OCI-LY3 (cell line): ENCODE results near the gene NEDD4L.

Source experiments
- H2AFZ ChIP-seq: fragments of 200-600, 300-600 bp; shearing (Covaris generic); 2 replicates; pipeline ENCODE4 v1.6.0; 2014; ENCODE audit warnings: antibody characterized with exemption, low read depth, low read length
- H3K27ac ChIP-seq: fragments of 200-600, 300-600 bp; sonication (generic); 2 replicates; pipeline ENCODE4 v1.5.1; 2014; ENCODE audit warnings: mild to moderate bottlenecking, low read length, moderate library complexity, mixed read lengths
- H3K27me3 ChIP-seq: fragments of 200-600, 300-600 bp; sonication (generic); 2 replicates; pipeline ENCODE4 v1.6.1; 2014; ENCODE audit warnings: low read depth, low read length, mixed read lengths
- H3K36me3 ChIP-seq: fragments of 200-600, 300-600 bp; sonication (generic); replicated peaks from 2 replicates; pipeline ENCODE3; 2014; ENCODE audit warnings: low read depth, low read length, mixed read lengths
- H3K4me1 ChIP-seq: fragments of 300-600, 200-600 bp; sonication (generic); 2 replicates; pipeline ENCODE4 v1.6.1; 2014; ENCODE audit warnings: low read length, mixed read lengths
- H3K4me2 ChIP-seq: fragments of 200-600, 300-600 bp; sonication (generic); 2 replicates; pipeline ENCODE4 v1.6.1; 2014; ENCODE audit warnings: low read length, mixed read lengths
- H3K4me3 ChIP-seq: fragments of 300-600, 200-600 bp; sonication (generic); 2 replicates; pipeline ENCODE4 v1.5.1; 2014; ENCODE audit warnings: antibody characterized with exemption, mild to moderate bottlenecking, low read length, moderate library complexity
- H3K79me2 ChIP-seq: fragments of 300-600, 200-600 bp; shearing (Covaris generic); 2 replicates; pipeline ENCODE4 v1.6.1; 2014; ENCODE audit warnings: mild to moderate bottlenecking, low read length, mixed read lengths
- H3K9ac ChIP-seq: fragments of 300-600, 200-600 bp; shearing (Covaris generic); 2 replicates; pipeline ENCODE4 v1.6.0; 2014; ENCODE audit warnings: mild to moderate bottlenecking, low read length, moderate library complexity
- H3K9me3 ChIP-seq: fragments of 200-600, 300-600 bp; shearing (Covaris generic); 2 replicates; pipeline ENCODE4 v1.6.1; 2014; ENCODE audit warnings: low read length, mixed read lengths; ENCODE audit not compliant: insufficient read depth
- H4K20me1 ChIP-seq: fragments of 200-600, 300-600 bp; sonication (generic); 2 replicates; pipeline ENCODE4 v1.6.1; 2016; ENCODE audit warnings: low read length, mixed read lengths; ENCODE audit not compliant: insufficient read depth
- CTCF ChIP-seq: fragments of 200-600, 300-600 bp; sonication (generic); IDR thresholded peaks from 2 replicates; pipeline ENCODE4 v1.5.1; 2014; ENCODE audit warnings: antibody characterized with exemption, low read length, low read depth
- EZH2phosphoT487 ChIP-seq: fragments of 200-600 bp; shearing (Covaris generic); IDR thresholded peaks from 2 replicates; pipeline ENCODE4 v1.6.1; 2018; ENCODE audit warnings: antibody characterized with exemption, mixed run types, low read depth

NEDD4L gene

GRCh38 chr18:58438161-58438957 lies 394.3 kb downstream of the NEDD4L start:
- Histone ChIP-seq H3K4me3 (peak overlapping the region; percentile 10; the same call in 1 of the 2 replicates), H3K4me1 (peaks cover 7% of the 10 kb centered on the region), H3K27ac (no peak overlapping the region), H2AFZ (peak overlapping the region; percentile 62), H3K79me2 (no peaks in the 10 kb centered on the region), H3K36me3 (no peaks in the 10 kb centered on the region), H3K9ac (no peak overlapping the region), H3K9me3 (no peaks in the 10 kb centered on the region), H3K4me2 (peak overlapping the region; percentile 41), H4K20me1 (no peaks in the 10 kb centered on the region), H3K27me3 (peaks cover 5% of the 10 kb centered on the region; the same call in 1 of the 2 replicates)
- TF ChIP-seq CTCF (no peak), EZH2phosphoT487 (no peak)

GRCh38 chr18:58438958-58439300 lies 394.9 kb downstream of the NEDD4L start:
- H3K79me2 ChIP-seq = no peaks in the 10 kb centered on the region
- H2AFZ ChIP-seq = peak overlapping the region; percentile 62
- no peaks in the 10 kb centered on the region for H4K20me1 ChIP-seq
- TF ChIP-seq CTCF = no peak
- no peak for TF ChIP-seq EZH2phosphoT487
- H3K27ac ChIP-seq = no peak overlapping the region
- no peaks in the 10 kb centered on the region for H3K9me3 ChIP-seq
- peak overlapping the region; percentile 41 for H3K4me2 ChIP-seq
- H3K27me3 ChIP-seq = peaks cover 5% of the 10 kb centered on the region; the same call in 1 of the 2 replicates
- H3K9ac ChIP-seq = no peak overlapping the region
- peak overlapping the region; percentile 10; the same call in 1 of the 2 replicates for H3K4me3 ChIP-seq
- H3K4me1 ChIP-seq = peaks cover 7% of the 10 kb centered on the region
- H3K36me3 ChIP-seq = no peaks in the 10 kb centered on the region

DNA sequence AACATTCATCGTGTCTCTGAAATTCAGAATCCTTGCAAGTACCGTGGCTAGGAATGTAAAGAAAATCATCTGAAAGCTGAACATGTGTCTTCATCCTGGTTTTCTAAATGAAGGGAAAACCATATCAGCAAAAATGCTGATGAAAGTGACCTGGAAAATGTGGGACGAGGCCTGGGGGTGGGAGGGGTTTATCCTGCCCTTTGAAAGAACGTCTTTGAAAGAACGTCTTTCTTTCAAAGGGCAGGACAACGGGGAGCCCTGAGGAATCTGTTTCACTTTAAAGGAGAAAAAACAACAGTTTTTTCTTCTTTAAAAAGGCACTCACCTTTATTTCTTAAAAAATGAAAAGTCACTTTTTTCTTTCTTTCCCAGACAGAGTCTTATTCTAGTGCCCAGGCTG lies 399.6 kb downstream of the NEDD4L start:
- Histone ChIP-seq H3K27me3 (peaks cover 3% of the 10 kb centered on the region; the same call in 1 of the 2 replicates), H2AFZ (no peak overlapping the region), H3K36me3 (no peaks in the 10 kb centered on the region), H3K27ac (no peak overlapping the region), H3K4me3 (no peak overlapping the region), H3K4me1 (peaks cover 4% of the 10 kb centered on the region), H3K79me2 (no peaks in the 10 kb centered on the region), H3K9ac (no peak overlapping the region), H4K20me1 (no peaks in the 10 kb centered on the region), H3K9me3 (no peaks in the 10 kb centered on the region), H3K4me2 (no peak overlapping the region)
- no peak for TF ChIP-seq EZH2phosphoT487
- no peak for TF ChIP-seq CTCF

GRCh38 chr18:58446391-58447060 lies 402.5 kb downstream of the NEDD4L start:
- TF ChIP-seq CTCF (no peak), EZH2phosphoT487 (no peak)
- H3K9ac ChIP-seq = no peak overlapping the region
- H4K20me1 ChIP-seq = no peaks in the 10 kb centered on the region
- no peaks in the 10 kb centered on the region for H3K4me1 ChIP-seq
- no peaks in the 10 kb centered on the region for H3K36me3 ChIP-seq
- no peak overlapping the region for H3K4me3 ChIP-seq
- no peak overlapping the region for H2AFZ ChIP-seq
- H3K4me2 ChIP-seq = no peak overlapping the region
- no peaks in the 10 kb centered on the region for H3K79me2 ChIP-seq
- H3K27me3 ChIP-seq = peaks cover 20% of the 10 kb centered on the region
- H3K9me3 ChIP-seq = no peaks in the 10 kb centered on the region
- H3K27ac ChIP-seq = no peak overlapping the region
